Measurements from ENCODE around the gene METTL16.

GRCh38 chr17:2435181-2435741 lies 76.4 kb downstream of the METTL16 start:
- TF ChIP-seq CEBPB (IDR thresholded peaks at IDR 0.05) = no peak
- TF ChIP-seq, protein P1, sequence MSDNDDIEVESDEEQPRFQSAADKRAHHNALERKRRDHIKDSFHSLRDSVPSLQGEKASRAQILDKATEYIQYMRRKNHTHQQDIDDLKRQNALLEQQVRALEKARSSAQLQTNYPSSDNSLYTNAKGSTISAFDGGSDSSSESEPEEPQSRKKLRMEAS (IDR thresholded peaks at IDR 0.05) = no peak
- TF ChIP-seq REST (IDR thresholded peaks at IDR 0.05; ENCODE audit: low read depth) = no peak
- TF ChIP-seq EP300 (IDR thresholded peaks at IDR 0.05; ENCODE audit: borderline replicate concordance) = no peak
- no peak for TF ChIP-seq EGR1 (IDR thresholded peaks at IDR 0.05)
- TF ChIP-seq NFIC (IDR thresholded peaks at IDR 0.05) = no peak
